H1 (cell line): ENCODE results near the gene KCNK3. TPM values are rescaled to one million over a fixed set of nuclear protein-coding genes. Genes with fewer than 3 reads are reported as not detected.

ENCODE experiments used
- CTCF ChIA-PET: fragments of 300-600 bp; sonication (Branson Sonifier 250); formaldehyde crosslinking; loops from one replicate; lab custom pipeline; 2021; ENCODE audit not compliant: partially characterized antibody; lab: Charles Lee
- POLR2A ChIA-PET: fragments of 300-600 bp; sonication (Branson Sonifier 250); formaldehyde crosslinking; loops from one replicate; lab custom pipeline; 2021; ENCODE audit warnings: inconsistent platforms; ENCODE audit not compliant: partially characterized antibody; lab: Charles Lee
- DNase-seq, 2 experiments: peaks; one replicate each; pipeline versions ENCODE4 v3.0.0 to v3.0.0-alpha.2; 2010 to 2022; ENCODE audit warnings: low spot score in 2 of 2, low read depth in 1 of 2, mixed read lengths in 1 of 2
- FAIRE-seq: peaks from 2 replicates; lab custom pipeline; 2011; peaks lifted over from hg19 to GRCh38; lab: Jason Lieb, UNC
- H2AFZ ChIP-seq: 2 replicates; pipeline ENCODE4 v1.8.1; 2012; ENCODE audit warnings: low read length, inconsistent platforms
- H2AK5ac ChIP-seq: 2 replicates; pipeline ENCODE4 v1.6.1; 2013; ENCODE audit warnings: low read depth, low read length
- H2BK120ac ChIP-seq: replicated peaks from 2 replicates; pipeline ENCODE3; 2013; ENCODE audit warnings: low read depth, low read length, inconsistent platforms
- H2BK12ac ChIP-seq: 2 replicates; pipeline ENCODE4 v1.6.1; 2013; ENCODE audit warnings: low read depth, low read length
- H2BK15ac ChIP-seq: 2 replicates; pipeline ENCODE4 v1.6.1; 2013; ENCODE audit warnings: low read length
- H2BK20ac ChIP-seq: 2 replicates; pipeline ENCODE4 v1.6.1; 2013; ENCODE audit warnings: low read length
- H2BK5ac ChIP-seq: 2 replicates; pipeline ENCODE4 v1.6.1; 2013; ENCODE audit warnings: low read depth, low read length
- H3K14ac ChIP-seq: 2 replicates; pipeline ENCODE4 v1.6.1; 2013; ENCODE audit warnings: inconsistent platforms; ENCODE audit not compliant: insufficient read length
- H3K18ac ChIP-seq: 2 replicates; pipeline ENCODE4 v1.6.1; 2013; ENCODE audit warnings: low read length; ENCODE audit errors: extremely low read depth
- H3K23ac ChIP-seq: 2 replicates; pipeline ENCODE4 v1.6.1; 2013; ENCODE audit warnings: inconsistent platforms; ENCODE audit not compliant: insufficient read length
- H3K23me2 ChIP-seq: 2 replicates; pipeline ENCODE4 v1.6.1; 2013; ENCODE audit warnings: low read depth, low read length
- H3K27ac ChIP-seq: 2 replicates; pipeline ENCODE4 v1.6.1; 2011; ENCODE audit warnings: low read depth, low read length, inconsistent platforms
- H3K27me3 ChIP-seq, 4 experiments: replicated peaks in 1 of 4; 1 replicate in 1 of 4; 2 replicates in 3 of 4; pipeline versions ENCODE4 v1.6.1 to v1.8.1; 2011 to 2013; ENCODE audit warnings: low read length in 3 of 4, mild to moderate bottlenecking in 3 of 4, inconsistent platforms in 2 of 4, mixed read lengths in 2 of 4, moderate library complexity in 1 of 4; ENCODE audit not compliant: control insufficient read depth in 3 of 4, insufficient read depth in 3 of 4; ENCODE audit errors: extremely low read depth in 1 of 4
- H3K36me3 ChIP-seq, 4 experiments: 2 replicates each; pipeline versions ENCODE4 v1.6.1 to v1.8.1; 2011 to 2013; ENCODE audit warnings: mild to moderate bottlenecking in 4 of 4, low read length in 3 of 4, moderate library complexity in 2 of 4, control low read depth in 1 of 4, inconsistent platforms in 1 of 4; ENCODE audit not compliant: insufficient read depth in 4 of 4, control insufficient read depth in 2 of 4
- H3K4ac ChIP-seq: replicated peaks from 2 replicates; pipeline ENCODE3; 2013; ENCODE audit warnings: low read length, low read depth, mixed read lengths, inconsistent platforms; ENCODE audit not compliant: insufficient read length
- H3K4me1 ChIP-seq, 4 experiments: replicated peaks in 1 of 4; 1 replicate in 1 of 4; 2 replicates in 3 of 4; pipeline versions ENCODE4 v1.6.1 to v1.8.1; 2011 to 2013; ENCODE audit warnings: low read length in 3 of 4, inconsistent platforms in 2 of 4, mixed read lengths in 1 of 4; ENCODE audit not compliant: insufficient read depth in 4 of 4, control insufficient read depth in 3 of 4
- H3K4me2 ChIP-seq, 2 experiments: 2 replicates each; pipeline versions ENCODE4 v1.6.1 to v1.8.1; 2011 to 2013; ENCODE audit warnings: low read depth in 2 of 2, low read length in 2 of 2, control low read depth in 1 of 2, inconsistent platforms in 1 of 2, mild to moderate bottlenecking in 1 of 2; ENCODE audit not compliant: insufficient read depth in 1 of 2
- H3K4me3 ChIP-seq, 4 experiments: fragments of 200-600, 300-600 bp in 1 of 4; sonication (generic), shearing (Covaris generic), sonication (Bioruptor Twin) in 1 of 4; 2 replicates each; pipeline versions ENCODE4 v1.5.1 to v1.8.1; 2011 to 2016; ENCODE audit warnings: low read length in 4 of 4, low read depth in 3 of 4, control low read depth in 2 of 4, inconsistent platforms in 2 of 4, mild to moderate bottlenecking in 2 of 4, mixed read lengths in 1 of 4, moderate library complexity in 1 of 4; ENCODE audit not compliant: insufficient read depth in 2 of 4; ENCODE audit errors: extremely low read depth in 1 of 4
- H3K56ac ChIP-seq: replicated peaks from 2 replicates; pipeline ENCODE3; 2013; ENCODE audit warnings: low read depth, mild to moderate bottlenecking, mixed read lengths, low read length, inconsistent platforms; ENCODE audit not compliant: insufficient read length
- H3K79me1 ChIP-seq: 2 replicates; pipeline ENCODE4 v1.6.1; 2013; ENCODE audit warnings: low read depth, low read length, control low read depth
- H3K79me2 ChIP-seq, 2 experiments: 2 replicates each; pipeline versions ENCODE4 v1.6.1 to v1.8.1; 2012 to 2013; ENCODE audit warnings: low read length in 2 of 2, mild to moderate bottlenecking in 2 of 2, inconsistent platforms in 1 of 2; ENCODE audit not compliant: insufficient read depth in 2 of 2, control insufficient read depth in 1 of 2
- H3K9ac ChIP-seq, 4 experiments: replicated peaks in 1 of 4; 1 replicate in 1 of 4; 2 replicates in 3 of 4; pipeline versions ENCODE4 v1.6.1 to v1.8.1; 2011 to 2013; ENCODE audit warnings: low read depth in 3 of 4, low read length in 3 of 4, control low read depth in 2 of 4, mild to moderate bottlenecking in 2 of 4, moderate library complexity in 2 of 4, inconsistent platforms in 1 of 4; ENCODE audit errors: extremely low read depth in 1 of 4
- H3K9me3 ChIP-seq, 2 experiments: 2 replicates each; pipeline versions ENCODE4 v1.6.1 to v1.8.1; 2012 to 2013; ENCODE audit warnings: mild to moderate bottlenecking in 2 of 2, moderate library complexity in 2 of 2, control low read depth in 1 of 2, inconsistent platforms in 1 of 2, low read depth in 1 of 2, low read length in 1 of 2, mixed read lengths in 1 of 2; ENCODE audit not compliant: insufficient read depth in 2 of 2
- H4K20me1 ChIP-seq, 2 experiments: replicated peaks in 1 of 2; 2 replicates each; pipeline versions ENCODE3 to v1.8.1; 2011 to 2013; ENCODE audit warnings: inconsistent platforms in 2 of 2, low read length in 2 of 2, mild to moderate bottlenecking in 1 of 2; ENCODE audit not compliant: insufficient read depth in 2 of 2, control insufficient read depth in 1 of 2
- H4K5ac ChIP-seq: 2 replicates; pipeline ENCODE4 v1.6.1; 2013; ENCODE audit warnings: low read length, low read depth, mixed read lengths, inconsistent platforms; ENCODE audit not compliant: insufficient read length
- H4K8ac ChIP-seq: 2 replicates; pipeline ENCODE4 v1.8.0; 2013; ENCODE audit warnings: mild to moderate bottlenecking, moderate library complexity, low read length, inconsistent platforms; ENCODE audit not compliant: insufficient read depth; ENCODE audit errors: extremely low read depth
- H4K91ac ChIP-seq: replicated peaks from 2 replicates; pipeline ENCODE3; 2013; ENCODE audit warnings: low read length, mixed read lengths, inconsistent platforms; ENCODE audit not compliant: insufficient read length
- CHD1 ChIP-seq: IDR thresholded peaks from 2 replicates; pipeline ENCODE4 v1.6.1; 2012; ENCODE audit warnings: low read depth, low read length, improper control_type of control experiment
- HDAC2 ChIP-seq, 2 experiments: fragments of 300-600 bp in 1 of 2; sonication (generic) in 1 of 2; IDR thresholded peaks; 2 replicates each; pipeline ENCODE4 v1.6.1; 2011 to 2012; ENCODE audit warnings: low read depth in 2 of 2, low read length in 2 of 2, mild to moderate bottlenecking in 2 of 2, moderate library complexity in 2 of 2, borderline replicate concordance in 1 of 2, inconsistent platforms in 1 of 2
- KDM1A ChIP-seq: fragments of 200-600, 300-600 bp; sonication (generic); IDR thresholded peaks from 2 replicates; pipeline ENCODE4 v1.7.1; 2016; ENCODE audit warnings: mild to moderate bottlenecking, low read length, borderline replicate concordance
- WGBS, 2 experiments: shearing (Covaris generic) in 1 of 2; methylation state at CpG; one replicate each; pipeline versions ENCODE4 v1.1.6 to v1.1.7; 2013 to 2015; ENCODE audit warnings: low lambda C conversion rate in 2 of 2, mixed read lengths in 2 of 2, inconsistent platforms in 1 of 2, low coverage in 1 of 2, missing lambda C conversion rate in 1 of 2; ENCODE audit not compliant: insufficient replicate concordance in 2 of 2, insufficient coverage in 1 of 2, insufficient read length in 1 of 2; ENCODE audit errors: extremely low coverage in 1 of 2, missing lambda C conversion rate in 1 of 2; 5-methylcytosine and 5-hydroxymethylcytosine counted together
- polyA plus RNA-seq, 7 experiments: library from polyadenylated mRNA; depleted of rRNA in 3 of 7; stranded (reverse) in 5 of 7; unstranded in 2 of 7; fragments of >200 nt in 5 of 7; fragments of 200-250 nt in 2 of 7; gene quantifications; 1 replicate in 5 of 7; 2 replicates in 1 of 7; 4 replicates in 1 of 7; pipeline versions ENCODE4 v1.2.1 to v1.2.3, GENCODE V29; 2011 to 2013; ENCODE audit warnings: missing spikeins in 2 of 7, mixed read lengths in 2 of 7
- total RNA-seq: library from RNA; stranded (reverse); fragmentation: NEBNext Ultra II Directional; extraction: Animal tissue kit (Norgen Biotek cat#: 25700); gene quantifications from 2 replicates; pipeline ENCODE4 v1.2.1, GENCODE V29; 2021

The KCNK3 gene
- total and polyA plus RNA-seq, 2 of the 8 experiments (the other 6 are each of a cell fraction or from before 2014, with no cell fraction given): 0.29 to 0.30 TPM

DNA sequence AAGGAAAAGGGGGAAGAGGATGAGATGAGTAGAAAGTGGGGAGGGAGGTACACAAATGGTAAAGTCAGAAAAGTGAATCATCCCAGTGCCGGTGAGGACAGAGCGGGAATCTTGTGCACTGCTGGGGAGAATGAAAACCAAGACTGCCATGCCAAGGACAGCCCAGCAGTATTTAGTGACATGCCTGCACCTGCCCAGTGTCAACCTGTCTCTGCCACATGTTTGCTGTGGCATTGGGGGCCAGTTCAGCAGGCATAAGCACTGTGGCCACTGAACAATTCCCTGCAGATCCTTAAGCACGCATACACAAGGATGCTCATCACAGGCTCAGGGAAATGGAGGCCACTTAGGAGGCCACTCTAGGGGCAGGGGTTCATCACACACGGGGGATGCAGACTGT lies 5.2 kb upstream of the KCNK3 start:
- no peaks in the 10 kb centered on the region for H3K79me1 ChIP-seq
- FAIRE-seq: no peak
- CTCF ChIA-PET: no interaction called here

More for the DNA sequence above, 5.2 kb upstream of the KCNK3 start:
- Histone ChIP-seq H3K79me2 (no peaks in the 10 kb centered on the region), H3K14ac (no peak overlapping the region), H2BK15ac (no peak overlapping the region; the same call in 1 of the 2 replicates), H4K91ac (no peak overlapping the region), H3K27ac (no peak overlapping the region), H3K9me3 (no peaks in the 10 kb centered on the region), H3K4ac (no peak overlapping the region), H3K4me2 (no peak overlapping the region), H4K8ac (no peak overlapping the region), H3K4me3 (no peak overlapping the region), H3K18ac (no peak overlapping the region), H4K20me1 (no peaks in the 10 kb centered on the region), H2BK120ac (no peak overlapping the region), H2AFZ (no peak overlapping the region), H4K5ac (no peak overlapping the region), H2BK5ac (peak overlapping the region; percentile 35; the same call in 1 of the 2 replicates), H2BK20ac (no peak overlapping the region), H3K27me3 (peaks cover 0 to 13% (median 9%) of the 10 kb centered on the region in 4 experiments; a peak in 5 of 7 replicates), H3K4me1 (peaks cover 0 to 7% (median 5%) of the 10 kb centered on the region in 4 experiments; a peak in 4 of 7 replicates), H3K9ac (no peak overlapping the region), H3K23me2 (peaks cover 2% of the 10 kb centered on the region; the same call in 1 of the 2 replicates), H3K56ac (no peak overlapping the region), H2AK5ac (no peak overlapping the region), H3K36me3 (no peaks in the 10 kb centered on the region), H2BK12ac (no peak overlapping the region), H3K23ac (no peak overlapping the region)
- POLR2A ChIA-PET: no interaction called here
- 95% methylated on average over 4 of the region's 4 CpGs; no CpG with 5 or more reads in 1 of the 2 experiments for WGBS, 2 experiments
- TF ChIP-seq KDM1A (no peak), HDAC2 (IDR thresholded peaks at IDR 0.05; ENCODE audit: borderline replicate concordance in 1 of 2, low read depth in 2 of 2, low read length in 2 of 2) (no peak), CHD1 (no peak)
- DNase-seq: no peak
